ENCODE data around the gene SUPV3L1.

- no peak for TF ChIP-seq CTCF (IDR thresholded peaks at IDR 0.05)
- TF ChIP-seq POLR2A (IDR thresholded peaks at IDR 0.05) = no peak
- TF ChIP-seq EP300 (IDR thresholded peaks at IDR 0.05) = no peak
These were observed 37.2 kb downstream of the SUPV3L1 start for GRCh38 chr10:69217119-69217754.

All from ovary (tissue), 3 donors.